CD4-positive, alpha-beta T cell (primary cell): ENCODE results near the gene WWC2. TPM values are rescaled to one million over a fixed set of nuclear protein-coding genes. Genes with fewer than 3 reads are reported as not detected.
"Not testable (repeated sequence)": the region's sequence is repeated elsewhere in the genome, so short reads cannot be mapped to it uniquely, and the experiment has no call there.

Source experiments
- ATAC-seq: fragments of 200-7000 bp; cut with Tn5 transposase; one replicate; pipeline ENCODE4 v1.10.0; 2022; ENCODE audit warnings: mild to moderate bottlenecking; ENCODE audit not compliant: poor library complexity
- CTCF ChIA-PET: fragments of 350-600 bp; sonication (Branson Sonifier 250); formaldehyde crosslinking; loops from one replicate; lab custom pipeline; 2021; ENCODE audit warnings: antibody characterized with exemption, inconsistent platforms; lab: Charles Lee
- POLR2A ChIA-PET: fragments of 350-600 bp; sonication (Branson Sonifier 250); formaldehyde crosslinking; loops from one replicate; lab custom pipeline; 2021; ENCODE audit warnings: antibody characterized with exemption, inconsistent platforms; lab: Charles Lee
- DNase-seq, 14 experiments: peaks; one replicate each; pipeline ENCODE4 v3.0.0-alpha.2; 2013 to 2020; ENCODE audit warnings: mixed read lengths in 2 of 14
- H3K27ac ChIP-seq, 2 donors: one replicate each; pipeline versions ENCODE4 v1.5.1 to v1.7.0; 2013; ENCODE audit warnings: low read length in 2 of 2, low read depth in 1 of 2, mild to moderate bottlenecking in 1 of 2
- H3K27me3 ChIP-seq, 2 experiments: 1 replicate in 1 of 2; 2 replicates in 1 of 2; pipeline versions ENCODE4 v1.6.1 to v1.7.0; 2013; ENCODE audit warnings: low read length in 2 of 2, control low read depth in 1 of 2, mild to moderate bottlenecking in 1 of 2, moderate library complexity in 1 of 2; ENCODE audit not compliant: insufficient read depth in 2 of 2, control insufficient read depth in 1 of 2
- H3K36me3 ChIP-seq: one replicate; pipeline ENCODE4 v1.6.1; 2013; ENCODE audit warnings: low read length, control low read depth; ENCODE audit not compliant: insufficient read depth
- H3K4me1 ChIP-seq: one replicate; pipeline ENCODE4 v1.6.1; 2013; ENCODE audit warnings: low read length, control low read depth; ENCODE audit not compliant: insufficient read depth
- H3K4me3 ChIP-seq: one replicate; pipeline ENCODE4 v1.5.1; 2013; ENCODE audit warnings: mild to moderate bottlenecking, low read length, moderate library complexity
- H3K9me3 ChIP-seq, 2 experiments: 1 replicate in 1 of 2; 2 replicates in 1 of 2; pipeline versions ENCODE4 v1.6.1 to v1.7.0; 2013; ENCODE audit warnings: low read length in 2 of 2, mild to moderate bottlenecking in 2 of 2, control low read depth in 1 of 2, moderate library complexity in 1 of 2; ENCODE audit not compliant: control insufficient read depth in 1 of 2, insufficient read depth in 1 of 2
- H3K27ac Mint-ChIP-seq: one replicate; pipeline ENCODE4 v1.8.0; 2020; ENCODE audit warnings: mixed read lengths
- H3K27me3 Mint-ChIP-seq: one replicate; pipeline ENCODE4 v1.8.0; 2021; ENCODE audit warnings: mixed read lengths
- H3K36me3 Mint-ChIP-seq: one replicate; pipeline ENCODE4 v1.8.0; 2021; ENCODE audit warnings: low read depth, mixed read lengths
- H3K4me1 Mint-ChIP-seq: one replicate; pipeline ENCODE4 v1.8.0; 2021; ENCODE audit warnings: low read depth, mixed read lengths
- H3K4me3 Mint-ChIP-seq: one replicate; pipeline ENCODE4 v1.8.0; 2020; ENCODE audit warnings: mild to moderate bottlenecking, mixed read lengths
- H3K9me3 Mint-ChIP-seq: one replicate; pipeline ENCODE4 v1.8.0; 2020; ENCODE audit warnings: mixed read lengths
- CTCF ChIP-seq: fragments of 200-600 bp; IDR thresholded peaks from one replicate; pipeline ENCODE4 v1.8.0; 2022; ENCODE audit warnings: antibody characterized with exemption, mild to moderate bottlenecking
- intact Hi-C, 2 experiments: fragments of 100-400 bp; cut with DNase I in 1 of 2; cut with micrococcal nuclease in 1 of 2; formaldehyde crosslinking; loops; one replicate each; pipeline versions ENCODE4 v1.15.1 to v1.9.0; 2023 to 2025; cut with DNase I, micrococcal nuclease
- total RNA-seq, 174 experiments: library from RNA in 2 of 174; stranded (reverse) in 2 of 174; gene quantifications; one replicate each; pipeline ENCODE4 v1.2.3 and lab custom pipeline; 2021 to 2026

Gene WWC2
- total RNA-seq, 2 experiments from 2014 or later: 4.1 to 4.9 TPM

- no peak overlapping the region for H3K4me3 ChIP-seq
- intact Hi-C loops: no loop called here
- Mint-ChIP-seq H3K36me3 (no peaks in the 10 kb centered on the region), H3K27ac (no peak overlapping the region), H3K4me1 (no peaks in the 10 kb centered on the region), H3K9me3 (no peaks in the 10 kb centered on the region), H3K27me3 (peaks cover 14% of the 10 kb centered on the region), H3K4me3 (no peak overlapping the region)
- H3K27ac ChIP-seq: no peak overlapping the region
- CTCF ChIA-PET: no interaction called here
- no peaks in the 10 kb centered on the region for H3K36me3 ChIP-seq
- POLR2A ChIA-PET: no interaction called here
- ATAC-seq (no peak), DNase-seq (no peak)
- no peaks in the 10 kb centered on the region for H3K9me3 ChIP-seq
- no peaks in the 10 kb centered on the region for H3K4me1 ChIP-seq
- TF ChIP-seq CTCF: no peak
- H3K27me3 ChIP-seq: peaks cover 0 to 3% of the 10 kb centered on the region in 2 experiments
These were observed 92.0 kb downstream of the WWC2 start for GRCh38 chr4:183190900-183191527.

GRCh38 chr4:183191630-183192029, 92.6 kb downstream of the WWC2 start:
- Mint-ChIP-seq H3K9me3 (no peaks in the 10 kb centered on the region), H3K4me1 (no peaks in the 10 kb centered on the region), H3K4me3 (no peak overlapping the region), H3K36me3 (no peaks in the 10 kb centered on the region), H3K27ac (no peak overlapping the region), H3K27me3 (peaks cover 8% of the 10 kb centered on the region)
- no peaks in the 10 kb centered on the region for H3K9me3 ChIP-seq
- no peak for TF ChIP-seq CTCF
- intact Hi-C loops: no loop called here
- H3K4me1 ChIP-seq: no peaks in the 10 kb centered on the region
- peaks cover 0 to 3% of the 10 kb centered on the region in 2 experiments for H3K27me3 ChIP-seq
- no peak overlapping the region for H3K4me3 ChIP-seq
- H3K36me3 ChIP-seq: no peaks in the 10 kb centered on the region
- ATAC-seq (no peak), DNase-seq (no peak)
- ChIA-PET POLR2A (no interaction called here), CTCF (no interaction called here)
- no peak overlapping the region for H3K27ac ChIP-seq

GRCh38 chr4:183192571-183192970, 93.5 kb downstream of the WWC2 start:
- CTCF ChIA-PET: no interaction called here
- DNase-seq (no peak), ATAC-seq (no peak)
- Mint-ChIP-seq H3K27me3 (peaks cover 6% of the 10 kb centered on the region), H3K4me1 (no peaks in the 10 kb centered on the region), H3K36me3 (no peaks in the 10 kb centered on the region), H3K4me3 (no peak overlapping the region), H3K9me3 (no peaks in the 10 kb centered on the region), H3K27ac (no peak overlapping the region)
- intact Hi-C loops: no loop called here
- Histone ChIP-seq H3K9me3 (no peaks in the 10 kb centered on the region), H3K36me3 (no peaks in the 10 kb centered on the region), H3K4me3 (no peak overlapping the region), H3K27ac (no peak overlapping the region), H3K27me3 (peaks cover 0 to 3% of the 10 kb centered on the region in 2 experiments), H3K4me1 (no peaks in the 10 kb centered on the region)
- no peak for TF ChIP-seq CTCF
- POLR2A ChIA-PET: no interaction called here

GRCh38 chr4:183193730-183194338, 94.8 kb downstream of the WWC2 start:
- H3K9me3 ChIP-seq, H3K27me3 Mint-ChIP-seq, H3K36me3 Mint-ChIP-seq, ATAC-seq, H3K9me3 Mint-ChIP-seq, H3K4me3 Mint-ChIP-seq, H3K27me3 ChIP-seq, H3K27ac ChIP-seq, DNase-seq, intact Hi-C loops, H3K36me3 ChIP-seq, CTCF ChIA-PET, H3K4me3 ChIP-seq, H3K27ac Mint-ChIP-seq, H3K4me1 Mint-ChIP-seq, H3K4me1 ChIP-seq: not testable (repeated sequence)
- POLR2A ChIA-PET: interaction anchor here (0.9 kb wide), 1 partner anchor 9 kb away, joined by 3 read pairs; no protein-coding TSS in a partner anchor
